Smooth muscle cell (in vitro differentiated cells): Measurements from ENCODE around the gene CAMKMT. TPM values are rescaled to one million over a fixed set of nuclear protein-coding genes. Genes with fewer than 3 reads are reported as not detected.

Experiments
- DNase-seq: peaks from one replicate; lab custom pipeline; 2025; ENCODE audit not compliant: unreplicated experiment; lab: John Stamatoyannopoulos, UW
- H2AFZ ChIP-seq: fragments of 200-600 bp; sonication (generic); 2 replicates; pipeline ENCODE4 v1.6.0; 2016; ENCODE audit warnings: antibody characterized with exemption, low read depth, mild to moderate bottlenecking
- H3F3A ChIP-seq: fragments of 200-600 bp; sonication (generic); 2 replicates; pipeline ENCODE4 v1.6.0; 2017; ENCODE audit warnings: antibody characterized with exemption, low read depth
- H3K27ac ChIP-seq: fragments of 200-600 bp; sonication (generic); 2 replicates; pipeline ENCODE4 v1.5.1; 2016; ENCODE audit warnings: low read depth, mild to moderate bottlenecking
- H3K27me3 ChIP-seq: fragments of 200-600 bp; sonication (generic); 2 replicates; pipeline ENCODE4 v1.6.1; 2016; ENCODE audit warnings: low read depth, mild to moderate bottlenecking
- H3K36me3 ChIP-seq: fragments of 200-600 bp; sonication (generic); 2 replicates; pipeline ENCODE4 v1.5.1; 2016; ENCODE audit warnings: low read depth
- H3K4me1 ChIP-seq: fragments of 200-600 bp; sonication (generic); 2 replicates; pipeline ENCODE4 v1.5.1; 2016; ENCODE audit warnings: low read depth
- H3K4me2 ChIP-seq: fragments of 200-600 bp; sonication (generic); 2 replicates; pipeline ENCODE4 v1.6.0; 2016; ENCODE audit warnings: mild to moderate bottlenecking
- H3K4me3 ChIP-seq: fragments of 200-600 bp; sonication (generic); 2 replicates; pipeline ENCODE4 v1.5.1; 2016; ENCODE audit warnings: mild to moderate bottlenecking
- H3K79me2 ChIP-seq: fragments of 200-600 bp; sonication (generic); 2 replicates; pipeline ENCODE4 v1.6.0; 2016; ENCODE audit warnings: low read depth, mild to moderate bottlenecking
- H3K9ac ChIP-seq: fragments of 200-600 bp; sonication (generic); 2 replicates; pipeline ENCODE4 v1.6.0; 2016; ENCODE audit warnings: low read depth
- H3K9me3 ChIP-seq: fragments of 200-600 bp; sonication (generic); replicated peaks from 2 replicates; pipeline ENCODE4 v1.5.1; 2016; ENCODE audit warnings: low read depth
- H4K20me1 ChIP-seq: fragments of 200-600 bp; sonication (generic); 2 replicates; pipeline ENCODE4 v1.6.0; 2016; ENCODE audit warnings: low read depth
- CTCF ChIP-seq: fragments of 200-600 bp; sonication (generic); IDR thresholded peaks from 2 replicates; pipeline ENCODE4 v1.5.1; 2017; ENCODE audit warnings: borderline replicate concordance, mild to moderate bottlenecking, antibody characterized with exemption; ENCODE audit not compliant: insufficient read depth, poor library complexity, severe bottlenecking
- WGBS: methylation state at CpG from one replicate; pipeline ENCODE4 v1.1.7; 2016; ENCODE audit warnings: low lambda C conversion rate; 5-methylcytosine and 5-hydroxymethylcytosine counted together
- polyA plus RNA-seq: library from polyadenylated mRNA; unstranded; fragments of >200 nt; fragmentation: Nextera tagmentation; extraction: Ambion mirVana; gene quantifications from 2 replicates; pipeline ENCODE4 v1.2.1, GENCODE V29; 2016
- total RNA-seq: library from RNA; depleted of rRNA; stranded (reverse); fragments of >200 nt; gene quantifications from 2 replicates; pipeline ENCODE4 v1.2.3, GENCODE V29; 2014

The CAMKMT gene
- total and polyA plus RNA-seq, 2 experiments from 2014 or later, result 7.2 to 7.6 TPM

GRCh38 chr2:44333994-44334393 is 27.8 kb upstream of the CAMKMT start:
- Histone ChIP-seq H3K4me3 (no peak overlapping the region), H2AFZ (no peak overlapping the region), H3K27me3 (no peaks in the 10 kb centered on the region), H3K9me3 (no peaks in the 10 kb centered on the region), H3K4me2 (no peak overlapping the region), H3F3A (peaks cover 6% of the 10 kb centered on the region), H3K27ac (no peak overlapping the region), H3K9ac (no peak overlapping the region), H3K4me1 (peaks cover 23% of the 10 kb centered on the region), H3K36me3 (peaks cover 18% of the 10 kb centered on the region), H3K79me2 (no peaks in the 10 kb centered on the region), H4K20me1 (peaks cover 40% of the 10 kb centered on the region)
- no peak for TF ChIP-seq CTCF
- no peak for DNase-seq
- WGBS, result 100% methylated on average over 1 of the region's 1 CpG

- H3K27ac ChIP-seq, result no peak overlapping the region
- peaks cover 18% of the 10 kb centered on the region for H3K36me3 ChIP-seq
- 82% methylated on average over 2 of the region's 2 CpGs for WGBS
- DNase-seq, result no peak
- H3F3A ChIP-seq, result peaks cover 6% of the 10 kb centered on the region
- H3K9me3 ChIP-seq, result no peaks in the 10 kb centered on the region
- H3K4me1 ChIP-seq, result peaks cover 7% of the 10 kb centered on the region
- H3K4me2 ChIP-seq, result no peak overlapping the region
- no peaks in the 10 kb centered on the region for H3K79me2 ChIP-seq
- no peak overlapping the region for H2AFZ ChIP-seq
- H3K9ac ChIP-seq, result no peak overlapping the region
- H4K20me1 ChIP-seq, result peaks cover 44% of the 10 kb centered on the region
- no peak overlapping the region for H3K4me3 ChIP-seq
- H3K27me3 ChIP-seq, result no peaks in the 10 kb centered on the region
- TF ChIP-seq CTCF, result no peak
Observed at GRCh38 chr2:44335806-44336538, 25.8 kb upstream of the CAMKMT start.

GRCh38 chr2:44342854-44343253 is 18.9 kb upstream of the CAMKMT start:
- Histone ChIP-seq H3K27me3 (no peaks in the 10 kb centered on the region), H3K9me3 (no peaks in the 10 kb centered on the region), H3K4me3 (no peak overlapping the region), H3K4me1 (no peaks in the 10 kb centered on the region), H3K4me2 (no peak overlapping the region), H3K79me2 (peaks cover 4% of the 10 kb centered on the region), H3K36me3 (peaks cover 10% of the 10 kb centered on the region), H3K9ac (no peak overlapping the region), H3F3A (no peaks in the 10 kb centered on the region), H2AFZ (no peak overlapping the region), H4K20me1 (peaks cover 19% of the 10 kb centered on the region), H3K27ac (no peak overlapping the region)
- DNase-seq, result no peak
- peak; percentile 19 for TF ChIP-seq CTCF
- WGBS, result 94% methylated on average over 1 of the region's 1 CpG

GRCh38 chr2:44347526-44347925 is 14.2 kb upstream of the CAMKMT start:
- H2AFZ ChIP-seq, result no peak overlapping the region
- TF ChIP-seq CTCF, result no peak
- H3K27me3 ChIP-seq, result no peaks in the 10 kb centered on the region
- H3K36me3 ChIP-seq, result no peaks in the 10 kb centered on the region
- no peak overlapping the region for H3K4me3 ChIP-seq
- 95% methylated on average over 2 of the region's 2 CpGs for WGBS
- peaks cover 57% of the 10 kb centered on the region for H4K20me1 ChIP-seq
- H3F3A ChIP-seq, result peaks cover 3% of the 10 kb centered on the region
- H3K9me3 ChIP-seq, result no peaks in the 10 kb centered on the region
- no peak overlapping the region for H3K4me2 ChIP-seq
- H3K27ac ChIP-seq, result no peak overlapping the region
- no peaks in the 10 kb centered on the region for H3K4me1 ChIP-seq
- DNase-seq, result no peak
- no peak overlapping the region for H3K9ac ChIP-seq
- peaks cover 15% of the 10 kb centered on the region for H3K79me2 ChIP-seq
